ENCODE results near the gene ICE1.

DNA sequence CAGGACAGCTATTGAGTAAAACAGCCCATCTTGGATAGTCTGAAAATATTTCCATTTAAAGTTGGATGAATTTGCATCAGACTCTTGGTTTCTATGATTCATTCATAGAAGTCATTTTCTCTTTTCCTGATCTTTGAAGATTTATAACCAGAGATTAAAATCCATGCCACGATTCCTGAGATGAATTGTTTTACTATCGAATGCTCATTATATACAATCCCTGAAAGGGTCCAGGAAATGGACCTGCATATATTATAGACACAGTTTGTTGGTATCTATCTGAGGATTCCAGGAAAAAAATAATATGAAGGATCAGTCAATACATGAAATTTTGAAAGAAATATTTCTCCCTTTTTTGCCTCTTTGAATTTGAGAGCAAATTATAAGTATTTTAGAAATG is 99.0 kb downstream of the ICE1 start:
- TF ChIP-seq POLR2AphosphoS5 (IDR thresholded peaks at IDR 0.05; ENCODE audit: low read depth, low read length): no peak
- TF ChIP-seq TAF1 (IDR thresholded peaks at IDR 0.05; ENCODE audit: borderline replicate concordance, insufficient read depth, low read length): no peak
